Suprapubic skin (tissue), 4 donors: ENCODE data around the gene SMPD3.

Experiments used
- CTCF ChIP-seq, 2 donors: fragments of 200-600 bp in 1 of 2; fragments of 450-650 bp in 1 of 2; sonication (generic) in 1 of 2; IDR thresholded peaks; one replicate each; pipeline ENCODE4 v1.5.1; 2016 to 2019; ENCODE audit warnings: antibody characterized with exemption in 2 of 2, mild to moderate bottlenecking in 1 of 2, moderate library complexity in 1 of 2
- POLR2A ChIP-seq, 2 donors: fragments of 450-650 bp; IDR thresholded peaks; one replicate each; pipeline ENCODE4 v1.6.1; 2017; ENCODE audit warnings: antibody characterized with exemption in 2 of 2, mild to moderate bottlenecking in 2 of 2, moderate library complexity in 2 of 2
- POLR2AphosphoS5 ChIP-seq, 3 donors: sonication (generic); formaldehyde crosslinking; IDR thresholded peaks; one replicate each; pipeline ENCODE4 v1.6.1; 2017; ENCODE audit warnings: antibody characterized with exemption in 3 of 3

GRCh38 chr16:68446681-68447652 lies 1.3 kb downstream of the SMPD3 start:
- TF ChIP-seq CTCF (IDR thresholded peaks at IDR 0.05) (no peak), POLR2A (IDR thresholded peaks at IDR 0.05) (no peak), POLR2AphosphoS5 (IDR thresholded peaks at IDR 0.05) (no peak)
